GM19324 (cell line): ENCODE measurements around the gene INTS6L.
"Not testable (repeated sequence)": the region's sequence is repeated elsewhere in the genome, so short reads cannot be mapped to it uniquely, and the experiment has no call there.

Experiments
- ATAC-seq: cut with Tn5 transposase; IDR thresholded peaks from one replicate; pipeline ENCODE4 v1.9.1; 2021; ENCODE audit warnings: mild to moderate bottlenecking, moderate library complexity; ENCODE audit not compliant: unreplicated experiment, low FRiP score

The INTS6L gene

GRCh38 chrX:135595543-135595942 lies 75.1 kb downstream of the INTS6L start:
- ATAC-seq, result no peak

- ATAC-seq, result no peak
Measured at GRCh38 chrX:135596495-135596894, 76.0 kb downstream of the INTS6L start.

GRCh38 chrX:135605906-135606305 lies 85.4 kb downstream of the INTS6L start:
- ATAC-seq, result no peak

- ATAC-seq, result not testable (repeated sequence)
Measured at GRCh38 chrX:135624408-135625204, 104.1 kb downstream of the INTS6L start.

- ATAC-seq, result no peak
Measured at GRCh38 chrX:135625995-135626394, 105.5 kb downstream of the INTS6L start.

GRCh38 chrX:135629342-135629741 lies 108.9 kb downstream of the INTS6L start:
- ATAC-seq, result no peak
